ENCODE data around the gene TRABD.

The TRABD gene

GRCh38 chr22:50189849-50190181 lies 4.1 kb downstream of the TRABD start:
- peaks cover 79% of the 10 kb centered on the region for H3K79me2 ChIP-seq (ENCODE audit: low read length)

GRCh38 chr22:50190182-50190940 lies 4.6 kb downstream of the TRABD start:
- H3K27me3 ChIP-seq (replicated peaks; ENCODE audit: insufficient read depth, low read length): no peaks in the 10 kb centered on the region
- peaks cover 79% of the 10 kb centered on the region for H3K79me2 ChIP-seq (ENCODE audit: low read length)
- H3K9ac ChIP-seq (ENCODE audit: low read length): peak overlapping the region; percentile 78
- H3K36me3 ChIP-seq (replicated peaks; ENCODE audit: insufficient read depth, low read length): no peaks in the 10 kb centered on the region; the same call in 1 of the 2 replicates
- peaks cover 44% of the 10 kb centered on the region for H3F3A ChIP-seq (ENCODE audit: insufficient read depth, low read length)
- no peaks in the 10 kb centered on the region for H4K20me1 ChIP-seq (ENCODE audit: insufficient read depth, low read length)
- TF ChIP-seq CTCF (IDR thresholded peaks at IDR 0.05; ENCODE audit: low read length) (peak; percentile 55), EZH2phosphoT487 (IDR thresholded peaks at IDR 0.05; ENCODE audit: low read length) (no peak)
- peaks cover 36% of the 10 kb centered on the region for H3K4me1 ChIP-seq (ENCODE audit: low read length)
- H3K4me3 ChIP-seq (ENCODE audit: low read length): peak overlapping the region; percentile 60
- DNase-seq: peak; percentile 83
- no peaks in the 10 kb centered on the region for H3K9me2 ChIP-seq (replicated peaks; ENCODE audit: insufficient read depth, low read length)
- H3K27ac ChIP-seq (ENCODE audit: low read length): peak overlapping the region; percentile 83
- peak overlapping the region; percentile 40 for H2AFZ ChIP-seq (ENCODE audit: low read length)
- no peaks in the 10 kb centered on the region for H3K9me3 ChIP-seq (replicated peaks; ENCODE audit: insufficient read depth, low read length)
- peak overlapping the region; percentile 75 for H3K4me2 ChIP-seq (ENCODE audit: low read depth, low read length)

More at GRCh38 chr22:50189849-50190181, 4.1 kb downstream of the TRABD start:
- H4K20me1 ChIP-seq (ENCODE audit: insufficient read depth, low read length): no peaks in the 10 kb centered on the region
- TF ChIP-seq EZH2 (optimal IDR thresholded peaks at IDR 0.05; ENCODE audit: low read depth, low read length): no peak
- TF ChIP-seq EZH2phosphoT487 (IDR thresholded peaks at IDR 0.05; ENCODE audit: low read length): no peak
- no peaks in the 10 kb centered on the region for H3K9me2 ChIP-seq (replicated peaks; ENCODE audit: insufficient read depth, low read length)
- no peaks in the 10 kb centered on the region for H3K9me3 ChIP-seq (replicated peaks; ENCODE audit: insufficient read depth, low read length)
- no peaks in the 10 kb centered on the region; the same call in 1 of the 2 replicates for H3K36me3 ChIP-seq (replicated peaks; ENCODE audit: insufficient read depth, low read length)
- no peaks in the 10 kb centered on the region for H3K27me3 ChIP-seq (replicated peaks; ENCODE audit: insufficient read depth, low read length)
- peak overlapping the region; percentile 75 for H3K4me2 ChIP-seq (ENCODE audit: low read depth, low read length)
- peak overlapping the region; percentile 40; the same call in 1 of the 2 replicates for H2AFZ ChIP-seq (ENCODE audit: low read length)
- H3K4me3 ChIP-seq (ENCODE audit: low read length): peak overlapping the region; percentile 60
- H3F3A ChIP-seq (ENCODE audit: insufficient read depth, low read length): peaks cover 44% of the 10 kb centered on the region
- H3K9ac ChIP-seq (ENCODE audit: low read length): peak overlapping the region; percentile 78; the same call in 1 of the 2 replicates
- H3K27ac ChIP-seq (ENCODE audit: low read length): peak overlapping the region; percentile 83
- peaks cover 40% of the 10 kb centered on the region for H3K4me1 ChIP-seq (ENCODE audit: low read length)
- DNase-seq: peak; percentile 57

- Histone ChIP-seq H3K4me1 (ENCODE audit: low read length) (peaks cover 35% of the 10 kb centered on the region), H3K79me2 (ENCODE audit: low read length) (peaks cover 76% of the 10 kb centered on the region), H3K9me3 (replicated peaks; ENCODE audit: insufficient read depth, low read length) (no peaks in the 10 kb centered on the region), H3K9me2 (replicated peaks; ENCODE audit: insufficient read depth, low read length) (no peaks in the 10 kb centered on the region), H3K4me3 (ENCODE audit: low read length) (peak overlapping the region; percentile 60), H3K27ac (ENCODE audit: low read length) (peak overlapping the region; percentile 83), H4K20me1 (ENCODE audit: insufficient read depth, low read length) (no peaks in the 10 kb centered on the region), H3K9ac (ENCODE audit: low read length) (peak overlapping the region; percentile 78), H3K4me2 (ENCODE audit: low read depth, low read length) (peak overlapping the region; percentile 75), H3F3A (ENCODE audit: insufficient read depth, low read length) (peaks cover 44% of the 10 kb centered on the region), H2AFZ (ENCODE audit: low read length) (peak overlapping the region; percentile 40; the same call in 1 of the 2 replicates), H3K27me3 (replicated peaks; ENCODE audit: insufficient read depth, low read length) (no peaks in the 10 kb centered on the region), H3K36me3 (replicated peaks; ENCODE audit: insufficient read depth, low read length) (no peaks in the 10 kb centered on the region; the same call in 1 of the 2 replicates)
- TF ChIP-seq CTCF (IDR thresholded peaks at IDR 0.05; ENCODE audit: low read length) (no peak), EZH2phosphoT487 (IDR thresholded peaks at IDR 0.05; ENCODE audit: low read length) (no peak), EZH2 (optimal IDR thresholded peaks at IDR 0.05; ENCODE audit: low read depth, low read length) (no peak)
- DNase-seq: no peak
Measured at GRCh38 chr22:50190941-50191741, 5.4 kb downstream of the TRABD start.
